ENCODE results near the gene TEAD3.

DNA sequence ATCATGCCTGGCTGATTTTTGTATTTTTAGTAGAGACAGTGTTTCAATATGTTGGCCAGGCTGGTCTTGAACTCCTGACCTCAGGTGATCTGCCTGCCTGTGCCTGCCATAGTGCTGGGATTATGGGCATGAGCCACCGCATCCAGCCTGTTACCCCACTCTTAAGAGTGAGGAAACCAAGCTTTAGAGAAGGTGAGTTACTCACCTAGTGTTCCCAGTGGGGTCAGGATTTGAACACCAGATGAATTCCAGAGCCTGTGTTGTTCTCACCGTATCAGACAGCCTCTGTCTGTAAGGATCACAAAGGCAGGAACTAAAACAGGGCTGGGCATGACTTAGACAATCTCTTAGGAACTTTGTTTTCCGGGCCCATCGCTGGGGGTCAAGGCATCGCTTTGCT, 54.2 kb downstream of the TEAD3 start:
- TF ChIP-seq, protein P1, sequence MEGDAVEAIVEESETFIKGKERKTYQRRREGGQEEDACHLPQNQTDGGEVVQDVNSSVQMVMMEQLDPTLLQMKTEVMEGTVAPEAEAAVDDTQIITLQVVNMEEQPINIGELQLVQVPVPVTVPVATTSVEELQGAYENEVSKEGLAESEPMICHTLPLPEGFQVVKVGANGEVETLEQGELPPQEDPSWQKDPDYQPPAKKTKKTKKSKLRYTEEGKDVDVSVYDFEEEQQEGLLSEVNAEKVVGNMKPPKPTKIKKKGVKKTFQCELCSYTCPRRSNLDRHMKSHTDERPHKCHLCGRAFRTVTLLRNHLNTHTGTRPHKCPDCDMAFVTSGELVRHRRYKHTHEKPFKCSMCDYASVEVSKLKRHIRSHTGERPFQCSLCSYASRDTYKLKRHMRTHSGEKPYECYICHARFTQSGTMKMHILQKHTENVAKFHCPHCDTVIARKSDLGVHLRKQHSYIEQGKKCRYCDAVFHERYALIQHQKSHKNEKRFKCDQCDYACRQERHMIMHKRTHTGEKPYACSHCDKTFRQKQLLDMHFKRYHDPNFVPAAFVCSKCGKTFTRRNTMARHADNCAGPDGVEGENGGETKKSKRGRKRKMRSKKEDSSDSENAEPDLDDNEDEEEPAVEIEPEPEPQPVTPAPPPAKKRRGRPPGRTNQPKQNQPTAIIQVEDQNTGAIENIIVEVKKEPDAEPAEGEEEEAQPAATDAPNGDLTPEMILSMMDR (IDR thresholded peaks at IDR 0.05), result no peak
- TF ChIP-seq NR1H2 (CRISPR knock-in tag; IDR thresholded peaks at IDR 0.05), result no peak
- no peak for TF ChIP-seq SP1 (CRISPR knock-in tag; conservative IDR thresholded peaks at IDR 0.05)
- TF ChIP-seq, protein P2, sequence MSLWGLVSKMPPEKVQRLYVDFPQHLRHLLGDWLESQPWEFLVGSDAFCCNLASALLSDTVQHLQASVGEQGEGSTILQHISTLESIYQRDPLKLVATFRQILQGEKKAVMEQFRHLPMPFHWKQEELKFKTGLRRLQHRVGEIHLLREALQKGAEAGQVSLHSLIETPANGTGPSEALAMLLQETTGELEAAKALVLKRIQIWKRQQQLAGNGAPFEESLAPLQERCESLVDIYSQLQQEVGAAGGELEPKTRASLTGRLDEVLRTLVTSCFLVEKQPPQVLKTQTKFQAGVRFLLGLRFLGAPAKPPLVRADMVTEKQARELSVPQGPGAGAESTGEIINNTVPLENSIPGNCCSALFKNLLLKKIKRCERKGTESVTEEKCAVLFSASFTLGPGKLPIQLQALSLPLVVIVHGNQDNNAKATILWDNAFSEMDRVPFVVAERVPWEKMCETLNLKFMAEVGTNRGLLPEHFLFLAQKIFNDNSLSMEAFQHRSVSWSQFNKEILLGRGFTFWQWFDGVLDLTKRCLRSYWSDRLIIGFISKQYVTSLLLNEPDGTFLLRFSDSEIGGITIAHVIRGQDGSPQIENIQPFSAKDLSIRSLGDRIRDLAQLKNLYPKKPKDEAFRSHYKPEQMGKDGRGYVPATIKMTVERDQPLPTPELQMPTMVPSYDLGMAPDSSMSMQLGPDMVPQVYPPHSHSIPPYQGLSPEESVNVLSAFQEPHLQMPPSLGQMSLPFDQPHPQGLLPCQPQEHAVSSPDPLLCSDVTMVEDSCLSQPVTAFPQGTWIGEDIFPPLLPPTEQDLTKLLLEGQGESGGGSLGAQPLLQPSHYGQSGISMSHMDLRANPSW (CRISPR knock-in tag; conservative IDR thresholded peaks at IDR 0.05; ENCODE audit: low read depth), result no peak
- TF ChIP-seq, protein P3, sequence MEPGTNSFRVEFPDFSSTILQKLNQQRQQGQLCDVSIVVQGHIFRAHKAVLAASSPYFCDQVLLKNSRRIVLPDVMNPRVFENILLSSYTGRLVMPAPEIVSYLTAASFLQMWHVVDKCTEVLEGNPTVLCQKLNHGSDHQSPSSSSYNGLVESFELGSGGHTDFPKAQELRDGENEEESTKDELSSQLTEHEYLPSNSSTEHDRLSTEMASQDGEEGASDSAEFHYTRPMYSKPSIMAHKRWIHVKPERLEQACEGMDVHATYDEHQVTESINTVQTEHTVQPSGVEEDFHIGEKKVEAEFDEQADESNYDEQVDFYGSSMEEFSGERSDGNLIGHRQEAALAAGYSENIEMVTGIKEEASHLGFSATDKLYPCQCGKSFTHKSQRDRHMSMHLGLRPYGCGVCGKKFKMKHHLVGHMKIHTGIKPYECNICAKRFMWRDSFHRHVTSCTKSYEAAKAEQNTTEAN (CRISPR knock-in tag; IDR thresholded peaks at IDR 0.05), result no peak
- TF ChIP-seq, protein P4, sequence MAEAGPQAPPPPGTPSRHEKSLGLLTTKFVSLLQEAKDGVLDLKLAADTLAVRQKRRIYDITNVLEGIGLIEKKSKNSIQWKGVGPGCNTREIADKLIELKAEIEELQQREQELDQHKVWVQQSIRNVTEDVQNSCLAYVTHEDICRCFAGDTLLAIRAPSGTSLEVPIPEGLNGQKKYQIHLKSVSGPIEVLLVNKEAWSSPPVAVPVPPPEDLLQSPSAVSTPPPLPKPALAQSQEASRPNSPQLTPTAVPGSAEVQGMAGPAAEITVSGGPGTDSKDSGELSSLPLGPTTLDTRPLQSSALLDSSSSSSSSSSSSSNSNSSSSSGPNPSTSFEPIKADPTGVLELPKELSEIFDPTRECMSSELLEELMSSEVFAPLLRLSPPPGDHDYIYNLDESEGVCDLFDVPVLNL (CRISPR knock-in tag; IDR thresholded peaks at IDR 0.05; ENCODE audit: borderline replicate concordance, low read depth), result no peak
- TF ChIP-seq, protein P5, sequence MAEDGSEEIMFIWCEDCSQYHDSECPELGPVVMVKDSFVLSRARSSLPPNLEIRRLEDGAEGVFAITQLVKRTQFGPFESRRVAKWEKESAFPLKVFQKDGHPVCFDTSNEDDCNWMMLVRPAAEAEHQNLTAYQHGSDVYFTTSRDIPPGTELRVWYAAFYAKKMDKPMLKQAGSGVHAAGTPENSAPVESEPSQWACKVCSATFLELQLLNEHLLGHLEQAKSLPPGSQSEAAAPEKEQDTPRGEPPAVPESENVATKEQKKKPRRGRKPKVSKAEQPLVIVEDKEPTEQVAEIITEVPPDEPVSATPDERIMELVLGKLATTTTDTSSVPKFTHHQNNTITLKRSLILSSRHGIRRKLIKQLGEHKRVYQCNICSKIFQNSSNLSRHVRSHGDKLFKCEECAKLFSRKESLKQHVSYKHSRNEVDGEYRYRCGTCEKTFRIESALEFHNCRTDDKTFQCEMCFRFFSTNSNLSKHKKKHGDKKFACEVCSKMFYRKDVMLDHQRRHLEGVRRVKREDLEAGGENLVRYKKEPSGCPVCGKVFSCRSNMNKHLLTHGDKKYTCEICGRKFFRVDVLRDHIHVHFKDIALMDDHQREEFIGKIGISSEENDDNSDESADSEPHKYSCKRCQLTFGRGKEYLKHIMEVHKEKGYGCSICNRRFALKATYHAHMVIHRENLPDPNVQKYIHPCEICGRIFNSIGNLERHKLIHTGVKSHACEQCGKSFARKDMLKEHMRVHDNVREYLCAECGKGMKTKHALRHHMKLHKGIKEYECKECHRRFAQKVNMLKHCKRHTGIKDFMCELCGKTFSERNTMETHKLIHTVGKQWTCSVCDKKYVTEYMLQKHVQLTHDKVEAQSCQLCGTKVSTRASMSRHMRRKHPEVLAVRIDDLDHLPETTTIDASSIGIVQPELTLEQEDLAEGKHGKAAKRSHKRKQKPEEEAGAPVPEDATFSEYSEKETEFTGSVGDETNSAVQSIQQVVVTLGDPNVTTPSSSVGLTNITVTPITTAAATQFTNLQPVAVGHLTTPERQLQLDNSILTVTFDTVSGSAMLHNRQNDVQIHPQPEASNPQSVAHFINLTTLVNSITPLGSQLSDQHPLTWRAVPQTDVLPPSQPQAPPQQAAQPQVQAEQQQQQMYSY (CRISPR knock-in tag; IDR thresholded peaks at IDR 0.05), result no peak

Measured in WTC11 (cell line).